Measurements from ENCODE around the gene ALOX5. TPM values are rescaled to one million over a fixed set of nuclear protein-coding genes. Genes with fewer than 3 reads are reported as not detected.

Gene ALOX5
- total RNA-seq, 4 donors from 2014 or later: 13.7 to 46.4 (median 17.9) TPM

GRCh38 chr10:45452743-45453452, 78.9 kb downstream of the ALOX5 start:
- H3K4me1 ChIP-seq: peaks cover 0 to 5% (median 0%) of the 10 kb centered on the region in 3 donors
- 91 to 96% methylated on average over 3 to 4 of the region's 7 CpGs for WGBS, 2 donors (ENCODE audit: low coverage in 1 of 2)
- no peak for TF ChIP-seq POLR2AphosphoS5 (IDR thresholded peaks at IDR 0.05)
- TF ChIP-seq CTCF (IDR thresholded peaks at IDR 0.05): no peak
- TF ChIP-seq EP300 (IDR thresholded peaks at IDR 0.05): no peak
- no peak for TF ChIP-seq POLR2A (IDR thresholded peaks at IDR 0.05)

GRCh38 chr10:45453639-45454255, 79.7 kb downstream of the ALOX5 start:
- Histone ChIP-seq H3K9me3 (no peaks in the 10 kb centered on the region), H3K4me3 (no peak overlapping the region), H3K4me1 (peaks cover 0 to 5% (median 0%) of the 10 kb centered on the region in 3 donors), H3K27ac (no peak overlapping the region), H3K27me3 (no peaks in the 10 kb centered on the region), H3K36me3 (peaks cover 0 to 51% of the 10 kb centered on the region in 2 donors)
- no peak for ATAC-seq
- no peak for TF ChIP-seq EP300 (IDR thresholded peaks at IDR 0.05)
- no peak for TF ChIP-seq POLR2A (IDR thresholded peaks at IDR 0.05)
- no peak for TF ChIP-seq POLR2AphosphoS5 (IDR thresholded peaks at IDR 0.05)
- no peak for TF ChIP-seq CTCF (IDR thresholded peaks at IDR 0.05)
- 70% methylated on average over 2 of the region's 9 CpGs; no CpG with 5 or more reads in 1 of the 2 donors for WGBS, 2 donors (ENCODE audit: low coverage in 1 of 2)

More at GRCh38 chr10:45452743-45453452, 78.9 kb downstream of the ALOX5 start:
- Histone ChIP-seq H3K27ac (no peak overlapping the region), H3K27me3 (no peaks in the 10 kb centered on the region), H3K36me3 (peaks cover 0 to 43% of the 10 kb centered on the region in 2 donors), H3K4me3 (no peak overlapping the region), H3K9me3 (no peaks in the 10 kb centered on the region)
- ATAC-seq: no peak

DNA sequence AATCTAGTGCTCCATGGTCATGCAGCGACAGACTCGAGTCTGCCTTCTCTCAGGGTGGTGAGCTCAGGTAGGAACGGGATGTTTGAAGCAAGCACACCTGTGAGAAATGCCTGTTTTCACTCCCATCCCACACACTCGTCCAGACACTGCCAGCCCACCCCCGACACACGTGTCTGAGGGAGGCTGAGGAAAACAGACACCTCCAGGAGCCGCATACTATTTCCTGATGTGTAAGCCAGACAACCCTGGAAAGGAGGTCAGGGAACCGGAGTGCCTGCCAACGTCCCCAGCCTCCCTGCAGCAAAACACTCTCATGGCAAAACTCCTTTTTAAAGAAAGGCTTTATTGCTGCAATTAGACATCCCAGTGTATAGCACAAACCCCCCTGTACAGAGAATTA, 80.2 kb downstream of the ALOX5 start:
- Histone ChIP-seq H3K9me3 (no peaks in the 10 kb centered on the region), H3K4me1 (peaks cover 0 to 5% (median 0%) of the 10 kb centered on the region in 3 donors), H3K27ac (no peak overlapping the region), H3K36me3 (peaks cover 0 to 57% of the 10 kb centered on the region in 2 donors), H3K27me3 (no peaks in the 10 kb centered on the region), H3K4me3 (no peak overlapping the region)
- TF ChIP-seq CTCF (IDR thresholded peaks at IDR 0.05): no peak
- no peak for TF ChIP-seq EP300 (IDR thresholded peaks at IDR 0.05)
- TF ChIP-seq POLR2A (IDR thresholded peaks at IDR 0.05): no peak
- TF ChIP-seq POLR2AphosphoS5 (IDR thresholded peaks at IDR 0.05): no peak
- no peak for ATAC-seq
- WGBS, 2 donors (ENCODE audit: low coverage in 1 of 2): 51% methylated on average over 4 of the region's 9 CpGs; no CpG with 5 or more reads in 1 of the 2 donors

GRCh38 chr10:45454859-45455258, 80.8 kb downstream of the ALOX5 start:
- ATAC-seq: no peak
- H3K9me3 ChIP-seq: no peaks in the 10 kb centered on the region
- no peak overlapping the region for H3K27ac ChIP-seq
- H3K36me3 ChIP-seq: peaks cover 0 to 63% of the 10 kb centered on the region in 2 donors
- WGBS, 2 donors (ENCODE audit: low coverage in 1 of 2): 45% methylated on average over 2 of the region's 3 CpGs; no CpG with 5 or more reads in 1 of the 2 donors
- H3K4me1 ChIP-seq: peaks cover 0 to 5% (median 0%) of the 10 kb centered on the region in 3 donors
- H3K4me3 ChIP-seq: no peak overlapping the region
- TF ChIP-seq EP300 (IDR thresholded peaks at IDR 0.05) (no peak), CTCF (IDR thresholded peaks at IDR 0.05) (no peak), POLR2AphosphoS5 (IDR thresholded peaks at IDR 0.05) (no peak), POLR2A (IDR thresholded peaks at IDR 0.05) (no peak)
- H3K27me3 ChIP-seq: no peaks in the 10 kb centered on the region
